GM21367 (cell line): Measurements from ENCODE around the gene TMEM255B.
"Not testable (repeated sequence)": the region's sequence is repeated elsewhere in the genome, so short reads cannot be mapped to it uniquely, and the experiment has no call there.

ENCODE experiments used
- ATAC-seq: cut with Tn5 transposase; IDR thresholded peaks from one replicate; pipeline ENCODE4 v1.9.1; 2021; ENCODE audit not compliant: unreplicated experiment

Gene TMEM255B

GRCh38 chr13:113758651-113759524 lies at the start of gene TMEM255B:
Gene TMEM255B (plus strand): TSS chr13:113759226. CDS start chr13:113759270, 44 bp downstream.
- peak; percentile 80 for ATAC-seq

GRCh38 chr13:113722921-113723320 lies 36.1 kb upstream of the TMEM255B start:
- no peak for ATAC-seq

- ATAC-seq = no peak
Observed at GRCh38 chr13:113723410-113724015, 35.5 kb upstream of the TMEM255B start.

GRCh38 chr13:113724016-113724758 lies 34.8 kb upstream of the TMEM255B start:
- no peak for ATAC-seq

- peak; percentile 77 for ATAC-seq
Observed at GRCh38 chr13:113724780-113725315, 34.2 kb upstream of the TMEM255B start.

GRCh38 chr13:113725329-113726105 lies 33.5 kb upstream of the TMEM255B start:
- ATAC-seq = not testable (repeated sequence)

GRCh38 chr13:113726106-113726821 lies 32.8 kb upstream of the TMEM255B start:
- ATAC-seq = not testable (repeated sequence)

- no peak for ATAC-seq
Observed at GRCh38 chr13:113726961-113727411, 32.0 kb upstream of the TMEM255B start.

GRCh38 chr13:113728571-113729054 lies 30.4 kb upstream of the TMEM255B start:
- no peak for ATAC-seq

GRCh38 chr13:113729187-113730019 lies 29.6 kb upstream of the TMEM255B start:
- no peak for ATAC-seq

- ATAC-seq = no peak
Observed at GRCh38 chr13:113730258-113730691, 28.8 kb upstream of the TMEM255B start.

- ATAC-seq = no peak
Observed at GRCh38 chr13:113730831-113731191, 28.2 kb upstream of the TMEM255B start.

GRCh38 chr13:113731192-113732175 lies 27.5 kb upstream of the TMEM255B start:
- ATAC-seq = no peak

GRCh38 chr13:113732176-113732960 lies 26.7 kb upstream of the TMEM255B start:
- ATAC-seq = no peak

- no peak for ATAC-seq
Observed at GRCh38 chr13:113732961-113733950, 25.8 kb upstream of the TMEM255B start.
